Psoas muscle (tissue), 8 donors: Measurements from ENCODE around the gene KLHL29. TPM values are rescaled to one million over a fixed set of nuclear protein-coding genes. Genes with fewer than 3 reads are reported as not detected.

Experiments used
- ATAC-seq, 4 donors: fragments of 200-7000 bp; cut with Tn5 transposase; one replicate each; pipeline ENCODE4 v1.9.1; 2020; ENCODE audit warnings: moderate library complexity in 3 of 4, mild to moderate bottlenecking in 2 of 4
- DNase-seq, 2 donors: peaks; one replicate each; pipeline ENCODE4 v3.0.0-alpha.2; 2020
- H3K27ac ChIP-seq: fragments of 200-600 bp; one replicate; pipeline ENCODE4 v1.8.0; 2022
- H3K27me3 ChIP-seq, 3 donors: fragments of 200-600 bp in 1 of 3; one replicate each; pipeline versions ENCODE4 v1.6.1 to v1.8.0; 2013 to 2022; ENCODE audit warnings: low read length in 2 of 3, mild to moderate bottlenecking in 2 of 3, moderate library complexity in 1 of 3; ENCODE audit not compliant: insufficient read depth in 3 of 3
- H3K36me3 ChIP-seq, 2 donors: fragments of 200-600 bp in 1 of 2; one replicate each; pipeline versions ENCODE4 v1.6.1 to v1.8.0; 2013 to 2022; ENCODE audit warnings: low read depth in 1 of 2, mild to moderate bottlenecking in 1 of 2, moderate library complexity in 1 of 2; ENCODE audit not compliant: insufficient read depth in 1 of 2
- H3K4me1 ChIP-seq: fragments of 200-600 bp; one replicate; pipeline ENCODE4 v1.8.0; 2022
- H3K4me3 ChIP-seq: fragments of 200-600 bp; one replicate; pipeline ENCODE4 v1.8.0; 2022; ENCODE audit warnings: mild to moderate bottlenecking
- H3K9me3 ChIP-seq: fragments of 200-600 bp; one replicate; pipeline ENCODE4 v1.8.0; 2022
- CTCF ChIP-seq: fragments of 200-600 bp; IDR thresholded peaks from one replicate; pipeline ENCODE4 v1.8.0; 2022; ENCODE audit warnings: antibody characterized with exemption
- WGBS, 3 donors: extraction: QIAGEN DNeasy Blood & Tissue Kit; methylation state at CpG; one replicate each; pipeline versions ENCODE4 v1.1.6 to v1.1.7; 2013; 5-methylcytosine and 5-hydroxymethylcytosine counted together
- intact Hi-C, 2 donors: fragments of 100-400 bp; cut with DNase I; formaldehyde crosslinking; loops; one replicate each; pipeline versions ENCODE4 v1.11.0 to v1.14.2; 2022
- polyA plus RNA-seq, 3 donors: library from polyadenylated mRNA; stranded (reverse); fragments of 200-250 nt; gene quantifications; one replicate each; pipeline ENCODE4 v1.2.3, GENCODE V29; 2013
- total RNA-seq, 4 donors: library from RNA; stranded (reverse); fragmentation: NEBNext Ultra II Directional in 2 of 4; extraction: Animal tissue kit (Norgen Biotek cat#: 25700) in 2 of 4; gene quantifications; one replicate each; pipeline versions ENCODE4 v1.2.1 to v1.2.4, GENCODE V29; 2021 to 2023
- donor health status: healthy with polysubstance abuse.
- donor health status: DM: no; HTN: no; CAD: no; lungs with moderate emphysema.
- donor health status: Bipolar disorder and iron deficiency.
- donor health status: healthy.
- donor health status: DM: yes; HTN: yes; CAD: no.
- donor health status: DM: no; HTN: no; CAD: no.
- donor health status: DM: no; HTN: no; CAD: no.
- donor health status: DM: yes; HTN: yes; CAD: no.

KLHL29 gene
- total and polyA plus RNA-seq, 7 donors: 4.4 to 14.1 (median 6.8) TPM

- peaks cover 25% of the 10 kb centered on the region for H3K4me1 ChIP-seq
- peak in 1 of 2 donors; percentile 13 for DNase-seq
- intact Hi-C loops: loop anchor here in 1 of 2 donors (5.0 kb wide), 1 partner anchor 37 kb away; no protein-coding TSS in a partner anchor
Observed at GRCh38 chr2:23525137-23525765, 140.3 kb downstream of the KLHL29 start.

GRCh38 chr2:23526114-23526513 is 141.1 kb downstream of the KLHL29 start:
- H3K27me3 ChIP-seq: no peaks in the 10 kb centered on the region
- no peak for TF ChIP-seq CTCF
- ATAC-seq (no peak), DNase-seq (peak in 1 of 2 donors; percentile 18)
- H3K4me3 ChIP-seq: no peak overlapping the region
- H3K27ac ChIP-seq: peak overlapping the region; percentile 99
- H3K9me3 ChIP-seq: no peaks in the 10 kb centered on the region
- intact Hi-C loops: loop anchor here in 1 of 2 donors (5.0 kb wide), 1 partner anchor 36 kb away; no protein-coding TSS in a partner anchor
- H3K36me3 ChIP-seq: no peaks in the 10 kb centered on the region
- 71 to 87% (median 73%) methylated on average over 17 to 19 of the region's 19 CpGs for WGBS, 3 donors
- peaks cover 23% of the 10 kb centered on the region for H3K4me1 ChIP-seq

More at GRCh38 chr2:23525137-23525765, 140.3 kb downstream of the KLHL29 start:
- TF ChIP-seq CTCF: no peak
- peak in 2 of 4 donors; percentile 6 to 16 for ATAC-seq
- peak overlapping the region; percentile 99 for H3K27ac ChIP-seq
- no peaks in the 10 kb centered on the region for H3K36me3 ChIP-seq
- H3K9me3 ChIP-seq: no peaks in the 10 kb centered on the region
- H3K4me3 ChIP-seq: peak overlapping the region; percentile 64
- WGBS, 3 donors: 39 to 67% (median 66%) methylated on average over 16 of the region's 16 CpGs
- no peaks in the 10 kb centered on the region for H3K27me3 ChIP-seq

- H3K4me1 ChIP-seq: peaks cover 23% of the 10 kb centered on the region
- no peaks in the 10 kb centered on the region for H3K27me3 ChIP-seq
- WGBS, 3 donors: 92 to 97% (median 94%) methylated on average over 25 of the region's 25 CpGs
- H3K9me3 ChIP-seq: no peaks in the 10 kb centered on the region
- intact Hi-C loops: loop anchor here in 1 of 2 donors (5.0 kb wide), 1 partner anchor 35 kb away; no protein-coding TSS in a partner anchor
- no peak for ATAC-seq
- no peak for TF ChIP-seq CTCF
- H3K4me3 ChIP-seq: no peak overlapping the region
- no peak overlapping the region for H3K27ac ChIP-seq
- no peaks in the 10 kb centered on the region for H3K36me3 ChIP-seq
- peak in 1 of 2 donors; percentile 5 for DNase-seq
Observed at GRCh38 chr2:23526835-23527790, 142.1 kb downstream of the KLHL29 start.

- Histone ChIP-seq H3K27me3 (no peaks in the 10 kb centered on the region), H3K9me3 (no peaks in the 10 kb centered on the region), H3K4me3 (no peak overlapping the region), H3K27ac (no peak overlapping the region), H3K36me3 (no peaks in the 10 kb centered on the region), H3K4me1 (peaks cover 21% of the 10 kb centered on the region)
- TF ChIP-seq CTCF: no peak
- ATAC-seq (no peak), DNase-seq (no peak)
- 95 to 99% (median 95%) methylated on average over 12 of the region's 12 CpGs for WGBS, 3 donors
- intact Hi-C loops: loop anchor here in 1 of 2 donors (5.0 kb wide), 1 partner anchor 34 kb away; no protein-coding TSS in a partner anchor
Observed at GRCh38 chr2:23528171-23528570, 143.2 kb downstream of the KLHL29 start.
